Peyer's patch (tissue), 4 donors: ENCODE results near the gene TPM1.

Experiments used
- CTCF ChIP-seq, 6 experiments: fragments of 450-650 bp in 4 of 6; fragments of 200-600 bp in 2 of 6; sonication (generic) in 1 of 6; IDR thresholded peaks; one replicate each; pipeline ENCODE4 v1.5.1; 2017 to 2019; ENCODE audit warnings: antibody characterized with exemption in 6 of 6, mild to moderate bottlenecking in 3 of 6, moderate library complexity in 1 of 6
- POLR2A ChIP-seq, 2 donors: fragments of 450-650 bp; IDR thresholded peaks; one replicate each; pipeline ENCODE4 v1.5.1; 2017; ENCODE audit warnings: antibody characterized with exemption in 2 of 2, mild to moderate bottlenecking in 2 of 2, moderate library complexity in 2 of 2

DNA sequence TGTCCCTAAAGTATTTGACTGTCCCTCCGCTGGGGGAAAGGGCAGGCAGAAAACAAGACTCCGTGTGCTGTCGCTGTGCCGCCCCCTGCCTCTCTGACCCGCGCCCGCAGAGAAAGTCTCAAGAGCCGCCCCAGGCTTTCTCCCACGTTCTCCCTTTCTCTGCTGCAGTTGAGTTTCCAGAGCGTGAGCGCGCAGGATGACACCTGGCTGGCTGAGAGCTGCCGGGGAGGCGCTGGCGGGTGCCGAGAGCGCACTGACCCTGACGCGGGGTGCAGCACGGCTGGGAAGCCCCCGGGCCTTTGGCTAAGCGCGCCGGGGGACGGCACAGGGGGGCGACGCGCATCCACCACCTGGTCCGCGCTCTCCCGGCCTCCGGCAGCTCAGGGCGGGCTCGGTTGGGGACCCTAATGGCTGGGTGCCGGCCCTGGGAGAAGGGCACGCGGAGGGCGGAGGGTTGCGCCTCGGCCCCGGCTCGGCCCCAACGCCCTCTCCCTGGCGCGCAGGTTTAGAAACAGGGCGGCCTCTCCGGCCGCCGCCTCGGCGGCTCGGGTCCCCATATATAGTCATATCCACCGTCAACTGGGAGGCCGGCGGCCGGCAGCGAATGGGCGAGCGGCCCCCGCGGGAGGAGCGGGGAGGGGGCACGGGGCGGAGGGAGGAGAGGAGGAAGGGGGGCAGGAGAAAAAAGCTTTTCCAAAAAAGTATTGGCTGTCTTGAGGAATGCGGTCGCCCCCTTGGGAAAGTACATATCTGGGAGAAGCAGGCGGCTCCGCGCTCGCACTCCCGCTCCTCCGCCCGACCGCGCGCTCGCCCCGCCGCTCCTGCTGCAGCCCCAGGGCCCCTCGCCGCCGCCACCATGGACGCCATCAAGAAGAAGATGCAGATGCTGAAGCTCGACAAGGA is at the start of gene TPM1:
- TF ChIP-seq CTCF (IDR thresholded peaks at IDR 0.05) (no peak), POLR2A (IDR thresholded peaks at IDR 0.05) (peak in 1 of 2 donors; percentile 29)
